NCI-H146 treated with DMSO at 0.1 percent for 48 hours (cell line): ENCODE results near the gene CAMKK1.
"Not testable (repeated sequence)": the region's sequence is repeated elsewhere in the genome, so short reads cannot be mapped to it uniquely, and the experiment has no call there.

Experiments used
- DNase-seq: peaks from one replicate; lab custom pipeline; 2025; ENCODE audit not compliant: unreplicated experiment; lab: John Stamatoyannopoulos, UW

The CAMKK1 gene

DNA sequence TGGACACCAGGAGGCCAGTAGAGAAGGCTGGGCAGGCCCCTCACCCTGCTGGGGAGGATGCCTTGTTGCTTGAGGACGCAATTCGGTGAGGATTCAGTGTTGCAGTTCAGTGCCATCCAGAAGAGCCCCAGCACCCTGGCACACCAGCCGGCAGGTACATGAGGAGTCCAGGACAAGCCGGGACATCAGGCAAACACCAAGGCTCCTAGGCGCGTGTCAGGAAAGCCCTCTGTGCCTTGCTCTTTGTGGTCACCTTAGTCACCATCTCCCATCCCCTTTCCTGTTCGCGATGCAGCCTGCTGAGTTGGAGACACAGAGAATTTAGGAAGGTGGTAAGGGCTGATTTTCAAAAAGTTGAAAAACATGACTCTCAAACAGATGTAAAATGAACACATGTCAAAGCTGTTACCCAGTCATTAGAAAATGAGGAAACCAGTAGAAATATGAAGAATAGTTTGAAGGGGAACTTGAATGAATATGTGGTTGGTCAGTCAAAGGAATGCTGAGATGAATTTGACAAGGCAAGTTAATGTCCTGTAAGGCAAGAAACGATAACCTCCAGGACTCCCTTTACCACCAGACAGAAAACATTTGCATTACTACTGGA is 44.5 kb downstream of the CAMKK1 start:
- DNase-seq: no peak

DNA sequence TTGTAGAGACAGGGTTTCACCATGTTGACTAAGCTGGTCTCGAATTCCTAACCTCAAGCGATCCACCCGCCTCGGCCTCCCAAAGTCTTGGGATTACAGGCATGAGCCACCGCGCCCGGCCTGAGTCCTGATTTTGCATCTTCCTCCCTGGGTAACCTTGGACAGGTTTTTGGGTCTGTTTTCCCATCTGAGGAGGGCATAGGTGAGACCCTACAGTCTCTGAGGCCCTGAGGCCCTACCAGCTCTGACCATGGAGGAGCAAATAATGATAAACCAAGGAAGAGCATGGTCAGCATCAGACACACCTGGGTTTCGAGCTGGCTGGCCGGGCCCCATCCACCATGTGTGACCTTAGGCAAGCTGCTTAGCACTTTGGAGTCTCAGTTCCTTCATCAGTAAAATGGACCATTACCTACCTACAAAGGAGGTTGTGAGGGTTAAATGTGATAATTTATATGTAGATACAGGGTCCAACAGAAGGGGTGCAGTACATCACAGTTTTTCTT is 45.6 kb downstream of the CAMKK1 start:
- no peak for DNase-seq

GRCh38 chr17:3846437-3847164 is 46.3 kb downstream of the CAMKK1 start:
- DNase-seq: no peak

GRCh38 chr17:3845621-3846436 is 47.0 kb downstream of the CAMKK1 start, which contains the start of gene NCBP3:
NCBP3 (minus strand) TSS chr17:3846246; CDS start chr17:3846223, 23 bp downstream.
- DNase-seq: peak; percentile 70

DNA sequence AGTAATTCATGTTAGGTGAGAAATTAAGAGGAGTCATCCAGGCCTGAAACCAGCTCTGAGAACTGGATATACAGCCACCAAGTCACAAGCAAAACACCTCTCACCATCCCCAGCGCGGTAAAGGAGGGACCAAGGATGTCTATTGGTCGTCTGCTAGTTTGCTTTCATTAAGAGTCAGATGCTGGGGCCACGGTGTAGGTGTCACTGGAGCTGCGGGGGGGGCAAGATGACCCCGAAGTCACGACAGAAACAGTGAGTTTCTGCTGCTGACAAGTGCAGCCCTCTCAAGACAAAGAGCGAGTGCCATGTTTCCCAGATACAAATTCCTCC is 47.6 kb downstream of the CAMKK1 start:
- no peak for DNase-seq

- DNase-seq: not testable (repeated sequence)
Measured at GRCh38 chr17:3844556-3844955, 48.3 kb downstream of the CAMKK1 start.

- DNase-seq: peak; percentile 12
Measured at GRCh38 chr17:3843935-3844516, 48.8 kb downstream of the CAMKK1 start.

GRCh38 chr17:3838206-3838605 is 54.6 kb downstream of the CAMKK1 start:
- DNase-seq: no peak

DNA sequence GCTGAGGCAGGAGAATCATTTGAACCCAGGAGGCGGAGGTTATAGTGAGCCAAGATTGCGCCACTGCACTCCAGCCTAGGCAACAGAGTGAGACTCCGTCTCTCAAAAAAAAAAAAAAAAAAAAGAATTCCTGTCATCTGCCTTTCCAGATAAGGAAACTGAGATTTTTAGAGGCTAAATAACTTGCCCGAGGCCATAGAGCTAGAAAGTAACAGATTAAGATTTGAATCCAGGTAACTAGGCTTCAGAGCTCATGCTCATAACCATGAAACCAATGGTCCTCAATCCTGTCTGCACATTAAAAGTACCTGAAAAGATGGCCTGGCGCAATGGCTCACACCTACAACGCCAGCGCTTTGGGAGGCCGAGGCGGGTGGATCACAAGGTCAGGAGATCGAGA is 56.3 kb downstream of the CAMKK1 start:
- no peak for DNase-seq

- DNase-seq: no peak
Measured at GRCh38 chr17:3835410-3836229, 57.2 kb downstream of the CAMKK1 start.

DNA sequence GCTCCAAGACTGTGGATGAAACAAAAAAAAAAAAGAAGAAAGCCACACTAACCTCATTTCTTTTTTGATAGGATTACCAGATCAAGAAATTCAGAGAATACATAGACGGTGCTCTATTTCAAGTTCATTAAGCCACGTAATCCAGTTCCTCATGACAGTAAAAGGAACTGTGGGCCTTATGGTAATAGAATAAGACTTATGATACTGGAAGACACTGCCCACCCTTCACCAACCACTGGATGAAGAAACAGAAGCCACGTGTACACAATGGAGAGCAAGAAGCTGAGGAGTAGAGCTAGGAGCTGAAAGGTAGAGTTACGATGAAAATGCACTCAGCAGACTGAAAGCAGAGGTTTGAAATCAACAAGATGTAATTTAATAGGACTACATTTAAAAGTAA is 58.0 kb downstream of the CAMKK1 start:
- no peak for DNase-seq

- no peak for DNase-seq
Measured at GRCh38 chr17:3828852-3829232, 64.0 kb downstream of the CAMKK1 start.

DNA sequence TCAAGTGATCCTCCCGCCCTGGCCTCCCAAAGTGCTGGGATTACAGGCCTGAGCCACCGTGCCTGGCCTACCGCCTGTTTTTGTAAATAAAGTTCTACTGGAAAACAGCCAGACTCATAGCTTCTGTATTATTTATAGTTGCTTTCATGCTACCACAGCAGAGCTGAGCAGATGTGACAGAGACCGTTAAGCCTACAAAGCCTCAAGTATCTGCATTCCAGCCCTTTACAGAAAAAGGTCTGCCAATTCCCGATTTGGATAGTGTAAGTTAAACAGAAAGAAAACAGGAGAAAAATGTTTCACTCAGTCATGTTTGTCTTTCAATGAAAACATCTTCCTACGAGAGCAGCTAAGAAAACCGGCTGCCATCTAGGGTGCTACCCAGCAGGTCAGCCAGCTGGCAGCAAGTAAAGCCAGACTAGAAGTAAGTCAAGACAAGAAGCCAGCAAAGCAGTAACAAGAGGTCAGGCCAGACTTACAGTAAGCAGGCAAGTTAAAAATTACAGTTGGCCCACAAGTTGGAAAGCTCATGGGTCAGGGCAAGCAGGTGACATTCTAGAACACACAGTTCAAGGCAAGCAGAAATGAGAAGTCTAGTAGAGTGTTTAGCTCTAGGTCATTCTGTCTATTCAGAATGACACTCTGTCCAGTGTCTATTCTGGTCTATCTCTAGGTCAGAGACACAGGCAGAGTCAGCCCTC is 64.6 kb downstream of the CAMKK1 start:
- no peak for DNase-seq

GRCh38 chr17:3827124-3827773 is 65.6 kb downstream of the CAMKK1 start:
- DNase-seq: no peak

DNA sequence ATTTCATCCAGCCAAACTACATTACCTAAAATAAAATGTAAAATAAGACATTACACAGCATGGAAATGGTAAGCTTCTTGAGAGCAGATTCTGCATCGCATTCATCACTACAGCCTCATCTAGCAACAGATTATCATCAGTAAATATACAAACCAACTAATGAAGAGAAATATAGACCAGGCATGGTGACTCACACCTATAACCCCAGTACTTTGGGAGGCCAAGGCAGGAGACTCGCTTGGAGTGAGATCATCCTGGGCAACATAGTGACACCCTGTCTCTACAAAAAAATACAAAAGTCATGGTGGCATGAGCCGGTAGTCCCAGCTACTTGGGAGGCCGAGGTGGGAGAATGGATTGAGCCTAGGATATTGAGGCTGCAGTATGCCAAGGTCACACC is 66.7 kb downstream of the CAMKK1 start:
- no peak for DNase-seq

GRCh38 chr17:3821101-3821500 is 71.8 kb downstream of the CAMKK1 start:
- DNase-seq: no peak

DNA sequence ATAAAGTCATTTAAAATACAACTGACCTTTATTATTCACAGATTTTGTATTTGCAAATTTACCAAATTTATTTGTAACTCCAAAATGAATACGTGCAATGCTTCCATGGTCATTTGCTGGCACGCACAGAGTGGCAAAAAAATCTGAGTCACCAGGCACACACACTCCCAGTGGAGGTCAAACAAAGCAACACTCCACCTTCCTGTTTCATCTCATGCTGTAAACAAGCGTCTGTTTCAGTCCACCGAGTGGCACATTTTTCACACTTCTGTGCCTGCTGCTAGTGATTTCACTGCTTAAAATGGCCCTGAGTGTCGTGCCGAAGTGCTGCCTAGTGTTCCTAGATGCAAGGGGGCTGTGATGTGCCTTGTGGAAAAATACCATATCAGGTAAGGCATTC is 74.1 kb downstream of the CAMKK1 start:
- DNase-seq: no peak

DNA sequence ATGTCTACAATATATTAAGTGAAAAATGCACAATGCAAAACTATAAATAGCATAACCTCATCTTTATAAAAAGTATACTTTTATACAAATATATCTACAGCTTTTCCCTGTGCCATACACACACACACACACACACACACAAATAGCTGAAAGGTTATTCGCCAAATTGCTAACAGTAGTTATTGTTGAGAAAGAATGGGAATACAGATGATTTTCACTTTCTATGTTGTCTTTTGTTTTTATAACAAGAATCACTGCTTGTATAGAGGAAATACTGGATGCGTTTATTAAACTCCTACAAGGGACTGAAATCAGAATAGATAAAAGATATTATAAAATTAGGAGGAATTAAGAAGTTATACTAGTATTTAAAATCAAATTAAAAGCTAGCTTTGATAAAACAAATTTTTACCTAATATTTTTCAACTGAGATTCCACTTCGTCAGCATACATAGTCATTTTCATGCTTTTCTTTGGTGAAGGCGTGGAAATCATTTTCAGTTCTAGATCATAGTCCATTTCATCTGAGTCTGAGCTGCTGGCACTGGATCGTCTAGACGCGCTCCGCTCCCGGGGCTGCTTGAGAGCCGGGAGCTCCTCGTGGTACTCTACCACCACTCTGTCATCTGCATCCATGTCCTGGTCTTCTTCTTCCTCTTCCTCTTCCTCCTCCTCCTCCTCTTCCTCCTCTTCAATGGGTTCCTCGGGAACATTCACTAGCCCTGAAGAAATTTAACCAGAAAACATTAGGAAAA is 74.8 kb downstream of the CAMKK1 start:
- DNase-seq: no peak

GRCh38 chr17:3815925-3816324 is 76.9 kb downstream of the CAMKK1 start:
- no peak for DNase-seq
